Measurements from ENCODE around the gene XPNPEP1. TPM values are rescaled to one million over a fixed set of nuclear protein-coding genes. Genes with fewer than 3 reads are reported as not detected.

Gene XPNPEP1
- total RNA-seq, 2 donors from 2014 or later = 39.2 to 50.2 TPM

DNA sequence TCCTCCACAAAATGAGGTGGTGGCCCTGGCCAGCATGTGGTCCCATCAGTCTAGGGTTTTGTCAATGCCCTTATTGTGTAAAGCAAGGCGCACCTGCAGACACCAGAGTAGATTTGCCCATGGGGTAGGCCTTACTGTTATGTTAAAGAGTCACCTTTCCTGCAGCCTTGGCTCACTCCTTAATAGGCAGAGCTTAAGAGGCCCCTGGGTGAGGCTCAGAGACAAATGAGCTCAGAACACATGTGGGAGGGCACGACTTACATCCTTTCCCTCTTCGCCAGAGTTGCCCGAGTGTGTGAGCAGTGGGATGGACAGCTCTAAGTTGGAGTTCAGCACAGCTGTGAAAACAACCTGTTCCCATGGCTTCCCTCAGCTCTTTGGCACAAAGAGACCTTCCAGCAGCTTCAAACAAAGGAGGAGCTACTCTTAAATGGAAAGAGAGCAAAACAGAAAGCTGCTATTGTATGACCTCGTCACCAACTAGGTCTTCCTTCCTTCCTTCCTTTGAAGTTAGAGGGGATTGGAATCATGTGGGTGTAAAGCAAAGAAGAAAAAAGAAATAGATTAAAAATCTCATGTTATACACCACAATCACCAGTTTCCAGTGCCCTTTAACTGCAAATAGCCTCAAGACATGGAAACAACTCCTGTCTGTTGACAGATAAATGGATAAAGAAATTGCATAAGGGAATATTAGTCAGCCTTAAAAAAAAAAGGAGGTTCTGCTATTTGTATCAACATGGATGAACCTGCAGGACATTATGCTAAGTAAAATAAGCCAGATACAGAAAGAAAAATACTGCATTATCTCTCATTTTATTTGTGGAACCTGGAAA lies 11.9 kb upstream of the XPNPEP1 start:
- Histone ChIP-seq H3K27me3 (ENCODE audit: control insufficient read depth, insufficient read depth, low read length, poor library complexity, severe bottlenecking) (no peaks in the 10 kb centered on the region), H3K4me1 (ENCODE audit: control insufficient read depth, insufficient read depth, low read length) (peaks cover 8% of the 10 kb centered on the region), H3K4me3 (ENCODE audit: low read length) (no peak overlapping the region), H3K9ac (ENCODE audit: extremely low read depth, low read length, poor library complexity, severe bottlenecking) (no peak overlapping the region), H3K9me3 (ENCODE audit: control insufficient read depth, low read length) (no peaks in the 10 kb centered on the region), H3K36me3 (ENCODE audit: control insufficient read depth, insufficient read depth, low read length) (no peaks in the 10 kb centered on the region), H3K27ac (ENCODE audit: low read depth, low read length) (peak overlapping the region; percentile 54)
- no peak overlapping the region for H3K4me3 Mint-ChIP-seq
- 41 to 52% methylated on average over 3 to 5 of the region's 5 CpGs for WGBS, 2 experiments (ENCODE audit: insufficient coverage in 1 of 2, insufficient read length in 1 of 2)
- TF ChIP-seq, protein P1, sequence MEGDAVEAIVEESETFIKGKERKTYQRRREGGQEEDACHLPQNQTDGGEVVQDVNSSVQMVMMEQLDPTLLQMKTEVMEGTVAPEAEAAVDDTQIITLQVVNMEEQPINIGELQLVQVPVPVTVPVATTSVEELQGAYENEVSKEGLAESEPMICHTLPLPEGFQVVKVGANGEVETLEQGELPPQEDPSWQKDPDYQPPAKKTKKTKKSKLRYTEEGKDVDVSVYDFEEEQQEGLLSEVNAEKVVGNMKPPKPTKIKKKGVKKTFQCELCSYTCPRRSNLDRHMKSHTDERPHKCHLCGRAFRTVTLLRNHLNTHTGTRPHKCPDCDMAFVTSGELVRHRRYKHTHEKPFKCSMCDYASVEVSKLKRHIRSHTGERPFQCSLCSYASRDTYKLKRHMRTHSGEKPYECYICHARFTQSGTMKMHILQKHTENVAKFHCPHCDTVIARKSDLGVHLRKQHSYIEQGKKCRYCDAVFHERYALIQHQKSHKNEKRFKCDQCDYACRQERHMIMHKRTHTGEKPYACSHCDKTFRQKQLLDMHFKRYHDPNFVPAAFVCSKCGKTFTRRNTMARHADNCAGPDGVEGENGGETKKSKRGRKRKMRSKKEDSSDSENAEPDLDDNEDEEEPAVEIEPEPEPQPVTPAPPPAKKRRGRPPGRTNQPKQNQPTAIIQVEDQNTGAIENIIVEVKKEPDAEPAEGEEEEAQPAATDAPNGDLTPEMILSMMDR (conservative IDR thresholded peaks at IDR 0.05) = no peak
- no peaks in the 10 kb centered on the region for H3K9me3 Mint-ChIP-seq
- peak; percentile 80 for DNase-seq
- H3K4me1 Mint-ChIP-seq = peaks cover 20% of the 10 kb centered on the region
- H3K27me3 Mint-ChIP-seq (ENCODE audit: insufficient read depth) = peaks cover 2% of the 10 kb centered on the region
- no peaks in the 10 kb centered on the region for H3K36me3 Mint-ChIP-seq (ENCODE audit: low read depth)
- peak overlapping the region; percentile 45 for H3K27ac Mint-ChIP-seq

DNA sequence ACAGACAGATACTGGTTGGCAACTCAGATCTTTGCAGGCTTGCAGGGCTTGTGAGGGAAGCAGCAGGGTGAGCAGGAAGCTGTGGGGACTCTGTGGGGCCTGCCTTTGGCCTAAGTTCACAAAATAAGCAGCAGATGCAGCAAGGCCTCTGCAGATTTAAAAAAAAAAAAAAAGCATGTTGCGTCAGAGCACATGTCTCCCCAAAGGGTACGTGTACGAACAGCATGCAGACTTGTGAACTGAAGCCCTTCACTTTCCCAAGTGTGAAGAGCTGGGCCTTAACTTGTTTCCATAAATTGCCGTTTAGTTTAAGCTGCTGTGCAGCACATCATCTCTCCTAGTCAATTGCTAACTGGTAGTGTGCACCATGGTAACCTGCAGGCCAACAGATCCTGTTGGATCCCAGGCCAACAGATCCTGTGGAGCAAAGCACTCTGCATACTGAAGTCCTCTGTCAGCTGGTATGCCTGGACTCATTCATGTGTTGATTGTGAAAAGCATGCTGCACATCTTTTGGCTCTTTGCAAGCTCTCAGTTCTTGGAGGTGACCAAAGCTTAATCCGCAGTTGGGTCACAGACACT lies 10.8 kb upstream of the XPNPEP1 start:
- peaks cover 20% of the 10 kb centered on the region for H3K4me1 Mint-ChIP-seq
- Histone ChIP-seq H3K4me3 (ENCODE audit: low read length) (no peak overlapping the region), H3K9me3 (ENCODE audit: control insufficient read depth, low read length) (no peaks in the 10 kb centered on the region), H3K27ac (ENCODE audit: low read depth, low read length) (no peak overlapping the region), H3K4me1 (ENCODE audit: control insufficient read depth, insufficient read depth, low read length) (peaks cover 8% of the 10 kb centered on the region), H3K36me3 (ENCODE audit: control insufficient read depth, insufficient read depth, low read length) (no peaks in the 10 kb centered on the region), H3K27me3 (ENCODE audit: control insufficient read depth, insufficient read depth, low read length, poor library complexity, severe bottlenecking) (no peaks in the 10 kb centered on the region), H3K9ac (ENCODE audit: extremely low read depth, low read length, poor library complexity, severe bottlenecking) (no peak overlapping the region)
- peaks cover 2% of the 10 kb centered on the region for H3K27me3 Mint-ChIP-seq (ENCODE audit: insufficient read depth)
- no peak overlapping the region for H3K4me3 Mint-ChIP-seq
- 89 to 94% methylated on average over 5 of the region's 5 CpGs for WGBS, 2 experiments (ENCODE audit: insufficient coverage in 1 of 2, insufficient read length in 1 of 2)
- peak; percentile 57 for DNase-seq
- no peak overlapping the region for H3K27ac Mint-ChIP-seq
- no peaks in the 10 kb centered on the region for H3K36me3 Mint-ChIP-seq (ENCODE audit: low read depth)
- no peaks in the 10 kb centered on the region for H3K9me3 Mint-ChIP-seq
- TF ChIP-seq, protein P1 (conservative IDR thresholded peaks at IDR 0.05) = no peak

DNA sequence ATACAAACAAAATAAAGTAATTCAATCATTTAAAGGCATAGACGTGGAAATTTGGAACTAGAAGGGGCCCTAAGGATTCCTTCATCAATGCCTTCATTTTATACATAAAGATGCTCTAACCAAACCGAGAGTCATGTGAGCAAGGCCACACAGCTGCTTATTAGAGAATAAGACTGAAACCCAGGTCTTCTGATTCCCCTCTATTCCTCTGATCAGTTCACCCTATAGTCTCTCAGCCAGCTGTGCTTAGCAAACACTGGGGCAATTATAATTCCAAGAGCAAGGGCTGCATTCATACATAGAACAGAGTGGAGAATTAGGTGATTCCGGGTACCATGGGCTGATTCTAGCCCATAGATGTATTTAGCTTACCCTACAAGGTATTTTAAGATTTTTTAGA lies 9.7 kb upstream of the XPNPEP1 start:
- peaks cover 8% of the 10 kb centered on the region for H3K4me1 ChIP-seq (ENCODE audit: control insufficient read depth, insufficient read depth, low read length)
- TF ChIP-seq, protein P1 (conservative IDR thresholded peaks at IDR 0.05) = no peak
- no peak for DNase-seq
- Mint-ChIP-seq H3K9me3 (no peaks in the 10 kb centered on the region), H3K27ac (no peak overlapping the region), H3K27me3 (ENCODE audit: insufficient read depth) (peaks cover 2% of the 10 kb centered on the region), H3K4me3 (no peak overlapping the region), H3K4me1 (peaks cover 20% of the 10 kb centered on the region), H3K36me3 (ENCODE audit: low read depth) (no peaks in the 10 kb centered on the region)
- 86% methylated on average over 1 to 3 of the region's 3 CpGs for WGBS, 2 experiments (ENCODE audit: insufficient coverage in 1 of 2, insufficient read length in 1 of 2)
- no peaks in the 10 kb centered on the region for H3K9me3 ChIP-seq (ENCODE audit: control insufficient read depth, low read length)
- no peaks in the 10 kb centered on the region for H3K27me3 ChIP-seq (ENCODE audit: control insufficient read depth, insufficient read depth, low read length, poor library complexity, severe bottlenecking)
- H3K36me3 ChIP-seq (ENCODE audit: control insufficient read depth, insufficient read depth, low read length) = no peaks in the 10 kb centered on the region
- no peak overlapping the region for H3K9ac ChIP-seq (ENCODE audit: extremely low read depth, low read length, poor library complexity, severe bottlenecking)
- no peak overlapping the region for H3K27ac ChIP-seq (ENCODE audit: low read depth, low read length)
- no peak overlapping the region for H3K4me3 ChIP-seq (ENCODE audit: low read length)

Data from endodermal cell (in vitro differentiated cells).